Activated T-cell treated with anti-CD3 and anti-CD28 coated beads, Interleukin-2, amount 50 U/mL, for 72 hours (primary cell): Measurements from ENCODE around the gene SH2D4B. TPM values are rescaled to one million over a fixed set of nuclear protein-coding genes. Genes with fewer than 3 reads are reported as not detected.
A peak's percentile ranks its signal among the peaks of the same experiment; 100 is the strongest.

Source experiments
- ATAC-seq, 2 donors: fragments of 150-1000 bp; cut with Tn5 transposase; replicated peaks in 1 of 2; 2 replicates each; pipeline ENCODE4 v1.10.0; 2021; ENCODE audit warnings: moderate library complexity in 2 of 2, mild to moderate bottlenecking in 1 of 2
- DNase-seq, 2 donors: peaks; one replicate each; pipeline ENCODE4 v3.0.0; 2021 to 2022; ENCODE audit warnings: mixed read lengths in 1 of 2
- H3K27ac Mint-ChIP-seq: one replicate; pipeline ENCODE4 v1.8.0; 2022; ENCODE audit warnings: mild to moderate bottlenecking, moderate library complexity, mixed read lengths
- H3K27me3 Mint-ChIP-seq: one replicate; pipeline ENCODE4 v1.8.0; 2022; ENCODE audit warnings: low read depth, mixed read lengths
- H3K36me3 Mint-ChIP-seq, 2 donors: one replicate each; pipeline ENCODE4 v1.8.0; 2022; ENCODE audit warnings: mixed read lengths in 2 of 2, mild to moderate bottlenecking in 1 of 2; ENCODE audit not compliant: insufficient read depth in 2 of 2
- H3K4me1 Mint-ChIP-seq: one replicate; pipeline ENCODE4 v1.8.0; 2022; ENCODE audit warnings: low read depth, mixed read lengths
- H3K4me3 Mint-ChIP-seq, 2 donors: one replicate each; pipeline ENCODE4 v1.8.0; 2022; ENCODE audit warnings: mild to moderate bottlenecking in 2 of 2, mixed read lengths in 2 of 2, moderate library complexity in 2 of 2
- H3K9me3 Mint-ChIP-seq, 2 donors: one replicate each; pipeline ENCODE4 v1.8.0; 2022; ENCODE audit warnings: mixed read lengths in 2 of 2
- total RNA-seq, 2 donors: library from RNA; stranded (reverse); gene quantifications; one replicate each; pipeline ENCODE4 v1.2.3, GENCODE V29; 2022

The SH2D4B gene
- total RNA-seq, 2 donors from 2014 or later = 0.34 to 0.46 TPM

GRCh38 chr10:80498833-80499741 lies 38.6 kb upstream of the SH2D4B start:
- ATAC-seq = peak; percentile 86 to 91
- H3K4me1 Mint-ChIP-seq = peaks cover 100% of the 10 kb centered on the region
- H3K27ac Mint-ChIP-seq = peak overlapping the region; percentile 72
- H3K9me3 Mint-ChIP-seq = peaks cover 2 to 3% of the 10 kb centered on the region in 2 donors
- no peaks in the 10 kb centered on the region for H3K27me3 Mint-ChIP-seq
- H3K4me3 Mint-ChIP-seq = peak overlapping the region; percentile 77 to 78
- H3K36me3 Mint-ChIP-seq = peaks cover 5 to 11% of the 10 kb centered on the region in 2 donors
- DNase-seq = peak; percentile 81 to 83

- Mint-ChIP-seq H3K4me3 (peak overlapping the region; percentile 72 to 78), H3K27me3 (no peaks in the 10 kb centered on the region), H3K27ac (peak overlapping the region; percentile 72), H3K9me3 (peaks cover 2 to 3% of the 10 kb centered on the region in 2 donors), H3K4me1 (peaks cover 100% of the 10 kb centered on the region), H3K36me3 (peaks cover 3 to 10% of the 10 kb centered on the region in 2 donors)
- ATAC-seq (peak; percentile 49 to 75), DNase-seq (peak; percentile 50 to 70)
These were observed 36.9 kb upstream of the SH2D4B start for GRCh38 chr10:80500572-80501380.

- no peak for DNase-seq
- peaks cover 3 to 7% of the 10 kb centered on the region in 2 donors for H3K36me3 Mint-ChIP-seq
- H3K4me3 Mint-ChIP-seq = peak overlapping the region in 1 of 2 donors; percentile 25
- H3K4me1 Mint-ChIP-seq = peaks cover 99% of the 10 kb centered on the region
- peaks cover 2 to 3% of the 10 kb centered on the region in 2 donors for H3K9me3 Mint-ChIP-seq
- no peak for ATAC-seq
- H3K27ac Mint-ChIP-seq = peak overlapping the region; percentile 68
- H3K27me3 Mint-ChIP-seq = no peaks in the 10 kb centered on the region
These were observed 36.3 kb upstream of the SH2D4B start for GRCh38 chr10:80501381-80501912.

- ATAC-seq = no peak
- peaks cover 93% of the 10 kb centered on the region for H3K4me1 Mint-ChIP-seq
- no peak for DNase-seq
- H3K27me3 Mint-ChIP-seq = no peaks in the 10 kb centered on the region
- H3K9me3 Mint-ChIP-seq = no peaks in the 10 kb centered on the region
- peak overlapping the region in 1 of 2 donors; percentile 21 for H3K4me3 Mint-ChIP-seq
- H3K36me3 Mint-ChIP-seq = peaks cover 0 to 1% of the 10 kb centered on the region in 2 donors
- H3K27ac Mint-ChIP-seq = peak overlapping the region; percentile 68
These were observed 35.7 kb upstream of the SH2D4B start for GRCh38 chr10:80501913-80502521.

- Mint-ChIP-seq H3K27me3 (no peaks in the 10 kb centered on the region), H3K36me3 (peaks cover 0 to 1% of the 10 kb centered on the region in 2 donors), H3K27ac (peak overlapping the region; percentile 68), H3K4me1 (peaks cover 84% of the 10 kb centered on the region), H3K9me3 (no peaks in the 10 kb centered on the region), H3K4me3 (peak overlapping the region; percentile 15 to 38)
- DNase-seq (no peak), ATAC-seq (no peak)
These were observed 34.8 kb upstream of the SH2D4B start for GRCh38 chr10:80502621-80503583.

GRCh38 chr10:80503584-80504157 lies 34.0 kb upstream of the SH2D4B start:
- H3K9me3 Mint-ChIP-seq = no peaks in the 10 kb centered on the region
- DNase-seq (no peak), ATAC-seq (no peak)
- peak overlapping the region; percentile 38 for H3K27ac Mint-ChIP-seq
- peaks cover 77% of the 10 kb centered on the region for H3K4me1 Mint-ChIP-seq
- peaks cover 0 to 1% of the 10 kb centered on the region in 2 donors for H3K36me3 Mint-ChIP-seq
- peak overlapping the region in 1 of 2 donors; percentile 13 for H3K4me3 Mint-ChIP-seq
- no peaks in the 10 kb centered on the region for H3K27me3 Mint-ChIP-seq

- H3K9me3 Mint-ChIP-seq = no peaks in the 10 kb centered on the region
- ATAC-seq = no peak
- peak overlapping the region; percentile 38 for H3K27ac Mint-ChIP-seq
- no peak overlapping the region for H3K4me3 Mint-ChIP-seq
- H3K27me3 Mint-ChIP-seq = no peaks in the 10 kb centered on the region
- no peak for DNase-seq
- H3K4me1 Mint-ChIP-seq = peaks cover 70% of the 10 kb centered on the region
- peaks cover 0 to 1% of the 10 kb centered on the region in 2 donors for H3K36me3 Mint-ChIP-seq
These were observed 33.4 kb upstream of the SH2D4B start for GRCh38 chr10:80504158-80504811.

- no peak overlapping the region for H3K4me3 Mint-ChIP-seq
- peaks cover 67% of the 10 kb centered on the region for H3K4me1 Mint-ChIP-seq
- no peak for ATAC-seq
- peaks cover 0 to 4% of the 10 kb centered on the region in 2 donors for H3K36me3 Mint-ChIP-seq
- peak overlapping the region; percentile 38 for H3K27ac Mint-ChIP-seq
- H3K27me3 Mint-ChIP-seq = no peaks in the 10 kb centered on the region
- no peaks in the 10 kb centered on the region for H3K9me3 Mint-ChIP-seq
- no peak for DNase-seq
These were observed 32.7 kb upstream of the SH2D4B start for GRCh38 chr10:80504897-80505465.

- no peak overlapping the region for H3K27ac Mint-ChIP-seq
- ATAC-seq = no peak
- no peak overlapping the region for H3K4me3 Mint-ChIP-seq
- H3K36me3 Mint-ChIP-seq = peaks cover 0 to 9% of the 10 kb centered on the region in 2 donors
- no peaks in the 10 kb centered on the region for H3K27me3 Mint-ChIP-seq
- H3K4me1 Mint-ChIP-seq = peaks cover 67% of the 10 kb centered on the region
- no peaks in the 10 kb centered on the region for H3K9me3 Mint-ChIP-seq
- DNase-seq = no peak
These were observed 31.5 kb upstream of the SH2D4B start for GRCh38 chr10:80506189-80506575.

GRCh38 chr10:80506836-80507487 lies 30.7 kb upstream of the SH2D4B start:
- H3K27me3 Mint-ChIP-seq = no peaks in the 10 kb centered on the region
- no peak overlapping the region for H3K27ac Mint-ChIP-seq
- H3K36me3 Mint-ChIP-seq = peaks cover 0 to 9% of the 10 kb centered on the region in 2 donors
- H3K4me1 Mint-ChIP-seq = peaks cover 67% of the 10 kb centered on the region
- no peak overlapping the region for H3K4me3 Mint-ChIP-seq
- DNase-seq (no peak), ATAC-seq (no peak)
- H3K9me3 Mint-ChIP-seq = no peaks in the 10 kb centered on the region

GRCh38 chr10:80509108-80509402 lies 28.6 kb upstream of the SH2D4B start:
- no peaks in the 10 kb centered on the region for H3K27me3 Mint-ChIP-seq
- no peak for DNase-seq
- ATAC-seq = no peak
- H3K36me3 Mint-ChIP-seq = peaks cover 0 to 13% of the 10 kb centered on the region in 2 donors
- no peak overlapping the region for H3K4me3 Mint-ChIP-seq
- H3K27ac Mint-ChIP-seq = no peak overlapping the region
- H3K4me1 Mint-ChIP-seq = peaks cover 46% of the 10 kb centered on the region
- H3K9me3 Mint-ChIP-seq = no peaks in the 10 kb centered on the region
